ENCODE data around the gene ELFN1.
A peak's percentile ranks its signal among the peaks of the same experiment; 100 is the strongest.

The ELFN1 gene

DNA sequence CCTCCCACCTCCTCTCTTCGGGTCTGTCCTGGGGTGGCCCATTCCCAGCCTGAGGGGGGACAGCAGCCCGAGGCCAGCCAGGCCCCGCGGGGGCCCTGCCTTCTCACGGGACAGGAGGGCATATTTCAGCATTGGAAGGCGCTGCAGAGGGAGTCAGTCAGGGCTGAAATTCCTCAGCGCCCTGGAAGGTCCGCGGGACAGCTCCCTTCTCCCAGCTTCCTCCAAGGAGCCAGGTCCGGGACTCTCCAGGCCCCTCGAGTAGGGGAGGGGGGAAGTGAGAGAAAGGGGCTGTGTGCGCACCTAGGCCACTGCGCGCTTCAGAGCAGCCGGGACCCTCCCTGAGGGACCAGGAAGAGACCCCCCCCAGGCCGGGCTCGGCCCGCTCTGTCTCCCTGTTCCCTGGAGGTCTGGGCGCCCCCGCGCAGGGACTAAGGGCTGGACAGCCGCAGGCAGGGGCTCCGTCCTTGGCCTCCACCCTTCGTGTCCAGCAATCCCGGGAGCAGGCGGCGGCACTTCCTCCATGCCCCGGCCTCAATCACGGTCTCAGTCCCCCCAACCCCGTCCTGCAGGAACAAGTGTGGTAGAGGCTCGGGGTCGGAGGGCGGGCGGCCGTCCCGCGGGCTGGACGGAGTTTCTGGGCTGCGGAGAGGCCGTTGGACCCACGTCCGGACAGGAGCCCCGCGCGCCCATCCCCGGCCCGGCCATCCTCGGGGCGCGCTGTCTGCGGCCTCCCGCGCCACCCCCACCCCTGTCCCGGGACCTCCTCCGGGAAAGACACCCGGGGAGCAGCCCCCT, 6.0 kb upstream of the ELFN1 start:
- Histone ChIP-seq H3K4me2 (ENCODE audit: low read length) (peak overlapping the region; percentile 11), H2AFZ (no peak overlapping the region), H3K36me3 (ENCODE audit: control insufficient read depth, insufficient read depth, low read length) (no peaks in the 10 kb centered on the region), H3K27ac (no peak overlapping the region), H3K9ac (no peak overlapping the region), H3K27me3 (ENCODE audit: control insufficient read depth, insufficient read depth, low read length) (no peaks in the 10 kb centered on the region), H3K4me1 (no peaks in the 10 kb centered on the region), H3K79me2 (no peaks in the 10 kb centered on the region), H3K4me3 (ENCODE audit: low read depth, low read length) (no peak overlapping the region), H3K9me3 (ENCODE audit: control insufficient read depth, low read length) (no peaks in the 10 kb centered on the region)
- TF ChIP-seq, protein P1, sequence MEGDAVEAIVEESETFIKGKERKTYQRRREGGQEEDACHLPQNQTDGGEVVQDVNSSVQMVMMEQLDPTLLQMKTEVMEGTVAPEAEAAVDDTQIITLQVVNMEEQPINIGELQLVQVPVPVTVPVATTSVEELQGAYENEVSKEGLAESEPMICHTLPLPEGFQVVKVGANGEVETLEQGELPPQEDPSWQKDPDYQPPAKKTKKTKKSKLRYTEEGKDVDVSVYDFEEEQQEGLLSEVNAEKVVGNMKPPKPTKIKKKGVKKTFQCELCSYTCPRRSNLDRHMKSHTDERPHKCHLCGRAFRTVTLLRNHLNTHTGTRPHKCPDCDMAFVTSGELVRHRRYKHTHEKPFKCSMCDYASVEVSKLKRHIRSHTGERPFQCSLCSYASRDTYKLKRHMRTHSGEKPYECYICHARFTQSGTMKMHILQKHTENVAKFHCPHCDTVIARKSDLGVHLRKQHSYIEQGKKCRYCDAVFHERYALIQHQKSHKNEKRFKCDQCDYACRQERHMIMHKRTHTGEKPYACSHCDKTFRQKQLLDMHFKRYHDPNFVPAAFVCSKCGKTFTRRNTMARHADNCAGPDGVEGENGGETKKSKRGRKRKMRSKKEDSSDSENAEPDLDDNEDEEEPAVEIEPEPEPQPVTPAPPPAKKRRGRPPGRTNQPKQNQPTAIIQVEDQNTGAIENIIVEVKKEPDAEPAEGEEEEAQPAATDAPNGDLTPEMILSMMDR (IDR thresholded peaks at IDR 0.05): no peak

DNA sequence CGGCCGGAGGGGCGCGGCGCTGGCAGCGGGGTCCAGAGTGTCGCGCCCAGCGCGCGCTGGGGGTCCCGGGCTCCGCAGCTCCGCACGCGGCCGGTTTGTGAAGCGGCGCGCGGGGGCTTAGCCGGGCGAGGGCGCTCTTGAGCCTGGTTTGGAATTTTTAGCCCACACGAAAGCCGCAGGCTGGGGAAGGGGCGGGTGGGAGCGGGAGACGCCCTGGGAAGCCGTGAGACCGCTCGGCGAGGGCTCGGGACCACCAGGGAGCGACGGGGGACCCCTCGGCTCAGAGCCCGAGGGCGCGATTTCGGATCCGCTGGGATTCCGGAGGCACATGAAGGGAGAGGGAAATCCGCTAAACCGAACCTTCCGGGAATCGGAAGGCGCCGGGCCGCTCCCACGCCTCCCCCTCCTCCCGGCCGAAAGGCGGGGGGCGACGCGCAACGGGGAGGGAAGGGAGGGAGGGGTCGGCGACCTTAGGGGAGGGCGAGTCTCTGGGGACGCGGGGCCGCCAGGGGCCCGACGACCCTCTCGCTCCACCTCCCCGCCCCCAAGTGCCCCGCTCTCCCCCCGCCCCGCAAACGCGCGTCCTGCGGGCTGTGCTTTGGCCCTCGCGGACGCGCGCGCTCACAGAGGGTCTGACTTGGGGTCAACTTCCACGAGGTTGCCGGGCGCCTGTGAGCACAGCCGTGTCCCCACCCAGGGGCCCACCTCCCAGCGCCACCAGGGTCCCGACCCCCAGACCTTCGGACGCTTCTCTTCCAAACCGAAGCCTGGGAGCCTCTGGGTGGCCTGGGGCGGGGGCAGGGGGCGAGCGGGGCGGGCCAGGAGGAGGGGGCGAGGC, 5.1 kb upstream of the ELFN1 start:
- Histone ChIP-seq H2AFZ (no peak overlapping the region), H3K27me3 (ENCODE audit: control insufficient read depth, insufficient read depth, low read length) (no peaks in the 10 kb centered on the region), H3K79me2 (no peaks in the 10 kb centered on the region), H3K4me2 (ENCODE audit: low read length) (peak overlapping the region; percentile 11), H3K9me3 (ENCODE audit: control insufficient read depth, low read length) (no peaks in the 10 kb centered on the region), H3K36me3 (ENCODE audit: control insufficient read depth, insufficient read depth, low read length) (no peaks in the 10 kb centered on the region), H3K4me1 (no peaks in the 10 kb centered on the region), H3K9ac (no peak overlapping the region), H3K27ac (no peak overlapping the region), H3K4me3 (ENCODE audit: low read depth, low read length) (peak overlapping the region; percentile 39)
- TF ChIP-seq, protein P1 (IDR thresholded peaks at IDR 0.05): peak; percentile 28

DNA sequence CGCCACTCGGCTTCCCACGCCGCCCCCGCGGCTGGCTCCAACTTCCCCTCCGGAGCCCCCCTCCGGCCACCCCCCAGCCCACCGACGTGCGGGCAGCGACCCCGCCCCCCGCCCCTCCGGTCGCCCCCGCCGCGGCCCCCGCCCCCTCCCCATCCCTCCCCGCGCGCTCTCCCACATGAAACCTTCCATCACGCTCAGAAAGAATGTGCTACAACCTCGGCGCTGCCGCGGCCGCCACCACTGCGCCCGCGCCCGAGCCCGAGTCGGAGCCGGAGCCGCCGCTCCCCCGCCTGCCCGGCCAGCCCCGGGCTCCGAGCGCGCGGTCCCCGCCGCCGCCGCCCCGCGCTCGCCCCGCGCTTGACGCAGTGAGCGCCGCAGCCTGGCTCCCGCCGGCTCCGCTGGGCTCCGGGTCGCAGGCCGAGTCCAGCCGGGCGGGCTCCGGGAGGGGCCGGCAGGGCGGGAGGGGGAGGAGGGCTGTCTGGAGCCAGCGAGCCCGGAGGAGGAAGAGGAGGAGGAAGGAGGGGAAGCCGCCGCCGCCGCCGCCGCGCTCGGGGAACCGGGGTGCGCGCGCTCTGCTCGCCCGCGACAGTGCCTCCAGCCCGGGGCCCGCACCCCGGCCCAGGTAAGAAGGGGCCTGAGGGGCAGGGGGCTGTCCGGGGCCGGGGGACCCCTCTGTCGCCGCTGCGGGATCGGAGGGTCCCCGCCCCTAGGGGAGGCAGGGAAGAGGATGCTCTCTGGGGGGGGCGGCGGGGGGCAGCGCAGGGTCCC, 4.3 kb upstream of the ELFN1 start:
- H3K36me3 ChIP-seq (ENCODE audit: control insufficient read depth, insufficient read depth, low read length): no peaks in the 10 kb centered on the region
- H3K4me3 ChIP-seq (ENCODE audit: low read depth, low read length): no peak overlapping the region
- TF ChIP-seq, protein P1 (IDR thresholded peaks at IDR 0.05): no peak
- H3K27me3 ChIP-seq (ENCODE audit: control insufficient read depth, insufficient read depth, low read length): no peaks in the 10 kb centered on the region
- H3K4me2 ChIP-seq (ENCODE audit: low read length): peak overlapping the region; percentile 69
- no peaks in the 10 kb centered on the region for H3K9me3 ChIP-seq (ENCODE audit: control insufficient read depth, low read length)
- H2AFZ ChIP-seq: peak overlapping the region; percentile 38
- H3K4me1 ChIP-seq: no peaks in the 10 kb centered on the region
- no peaks in the 10 kb centered on the region for H3K79me2 ChIP-seq
- H3K9ac ChIP-seq: no peak overlapping the region
- no peak overlapping the region for H3K27ac ChIP-seq

DNA sequence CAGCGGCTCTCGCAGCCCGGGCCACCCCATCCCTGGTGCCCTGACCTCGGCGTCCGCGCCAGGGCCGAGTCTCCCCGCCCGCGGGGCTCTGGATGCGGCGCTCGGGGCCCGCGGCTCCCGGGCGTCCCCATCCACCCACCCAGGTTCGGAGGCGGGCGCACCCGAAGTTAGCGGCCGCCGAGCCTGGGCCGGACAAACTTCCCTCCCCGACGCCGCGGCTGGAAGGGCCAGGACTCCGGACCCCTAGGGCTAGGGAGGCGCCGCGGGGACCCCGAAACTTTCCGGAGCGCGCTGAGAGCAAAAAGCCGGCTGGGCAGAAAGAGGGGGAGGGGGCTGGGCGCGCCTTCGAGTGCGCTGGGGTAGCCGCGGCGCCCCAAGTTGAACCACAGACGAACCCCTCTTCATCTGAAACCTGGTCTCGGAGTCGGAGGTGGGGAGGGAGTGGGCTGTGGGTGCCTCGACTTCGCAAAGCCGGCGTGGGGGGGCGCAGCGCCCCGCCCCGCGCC, 3.7 kb upstream of the ELFN1 start:
- TF ChIP-seq, protein P1 (IDR thresholded peaks at IDR 0.05): no peak
- no peaks in the 10 kb centered on the region for H3K27me3 ChIP-seq (ENCODE audit: control insufficient read depth, insufficient read depth, low read length)

More for the DNA sequence above, 3.7 kb upstream of the ELFN1 start:
- H3K4me2 ChIP-seq (ENCODE audit: low read length): peak overlapping the region; percentile 69
- H3K9me3 ChIP-seq (ENCODE audit: control insufficient read depth, low read length): no peaks in the 10 kb centered on the region
- no peaks in the 10 kb centered on the region for H3K36me3 ChIP-seq (ENCODE audit: control insufficient read depth, insufficient read depth, low read length)
- H3K4me3 ChIP-seq (ENCODE audit: low read depth, low read length): no peak overlapping the region
- peak overlapping the region; percentile 38 for H2AFZ ChIP-seq
- no peaks in the 10 kb centered on the region for H3K79me2 ChIP-seq
- H3K9ac ChIP-seq: no peak overlapping the region
- H3K27ac ChIP-seq: no peak overlapping the region
- no peaks in the 10 kb centered on the region for H3K4me1 ChIP-seq
